M059J (cell line): ENCODE results near the gene DEGS2. TPM values are rescaled to one million over a fixed set of nuclear protein-coding genes. Genes with fewer than 3 reads are reported as not detected.
"Not testable (repeated sequence)": the region's sequence is repeated elsewhere in the genome, so short reads cannot be mapped to it uniquely, and the experiment has no call there.

ENCODE experiments used
- DNase-seq: peaks from one replicate; pipeline ENCODE4 v3.0.0-alpha.2; 2012; ENCODE audit warnings: low read depth
- total RNA-seq: library from RNA; depleted of rRNA; stranded (reverse); fragments of >200 nt; shearing (Covaris generic); gene quantifications from 2 replicates; pipeline ENCODE4 v1.2.3, GENCODE V29; 2014

The DEGS2 gene
- total RNA-seq, 1 experiment from 2014 or later: 0.10 TPM

DNA sequence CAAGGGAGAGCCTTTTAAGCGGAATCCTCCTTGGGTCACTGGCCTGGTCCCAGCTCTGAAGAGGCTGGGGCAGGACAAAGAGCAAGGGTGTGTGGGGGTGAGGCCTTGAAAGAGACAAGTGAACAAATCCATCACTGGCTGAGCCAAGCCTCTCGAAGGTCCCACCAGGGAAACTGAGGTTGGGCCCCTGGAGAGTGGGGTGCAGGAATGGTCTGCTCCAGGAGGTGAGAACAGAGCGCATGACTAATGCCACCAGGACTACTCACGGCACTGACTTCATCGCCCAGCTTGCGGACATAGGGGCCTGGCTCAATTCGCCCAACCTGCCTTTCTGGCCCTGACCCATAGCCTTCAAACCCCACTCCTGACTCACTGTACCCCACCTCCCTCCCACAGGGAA lies 19.2 kb upstream of the DEGS2 start:
- DNase-seq: no peak

GRCh38 chr14:100176811-100177327 lies 17.4 kb upstream of the DEGS2 start:
- no peak for DNase-seq

DNA sequence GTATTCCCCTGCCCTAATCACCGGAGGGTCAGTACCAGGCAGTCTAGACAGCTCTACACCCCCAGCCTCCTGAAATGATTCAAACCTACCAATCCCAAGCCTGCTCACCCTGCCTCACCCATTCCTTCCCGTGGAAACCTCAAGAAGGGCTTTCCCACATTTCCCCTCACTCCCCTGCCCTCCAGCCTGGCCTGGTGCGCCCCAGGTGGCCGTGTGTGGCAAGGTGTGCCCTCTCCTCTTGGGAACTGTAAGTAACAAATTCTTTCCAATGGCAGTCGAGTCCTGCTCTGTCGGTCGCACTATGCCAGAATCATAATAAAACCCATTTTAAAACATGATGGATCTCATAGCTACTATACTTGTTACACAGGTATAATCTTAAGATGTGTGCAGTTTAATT lies 13.9 kb upstream of the DEGS2 start:
- DNase-seq: no peak

DNA sequence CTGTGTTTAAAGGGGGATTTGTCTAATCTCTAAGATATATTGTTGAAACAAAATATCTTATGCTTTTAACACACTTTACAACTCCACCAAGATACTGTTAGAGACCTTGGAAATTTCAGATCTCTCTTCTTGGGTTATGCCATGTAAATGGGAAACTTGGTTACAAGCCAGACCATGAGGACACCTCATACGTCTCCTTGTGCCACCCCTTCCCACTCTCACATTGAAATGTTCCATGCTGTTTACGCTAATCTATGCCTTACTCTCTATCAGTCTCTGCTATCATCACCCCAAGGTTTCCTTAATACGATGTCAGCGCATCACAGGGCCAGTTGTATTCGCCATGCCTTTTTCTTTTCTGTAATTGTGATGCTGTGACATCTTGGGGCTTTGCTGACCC lies 13.4 kb upstream of the DEGS2 start:
- no peak for DNase-seq

DNA sequence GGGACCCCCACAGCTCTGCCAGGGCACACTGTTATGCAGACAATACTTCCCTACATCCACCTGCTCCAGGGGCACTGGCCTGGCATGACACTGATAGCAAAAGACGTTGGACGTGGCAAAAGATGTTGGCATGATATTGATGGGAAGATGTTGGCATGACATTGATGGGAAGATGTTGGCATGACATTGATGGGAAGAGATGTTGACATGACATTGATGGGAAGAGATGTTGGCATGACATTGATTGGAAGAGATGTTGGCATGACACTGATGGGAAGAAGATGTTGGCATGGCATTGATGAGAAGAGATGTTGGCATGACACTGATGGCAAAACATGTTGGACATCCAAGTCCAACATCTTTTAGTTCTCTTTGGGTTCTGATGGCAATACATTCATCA lies 11.4 kb upstream of the DEGS2 start:
- no peak for DNase-seq

- DNase-seq: no peak
These were observed 9.1 kb upstream of the DEGS2 start for GRCh38 chr14:100168506-100168905.

DNA sequence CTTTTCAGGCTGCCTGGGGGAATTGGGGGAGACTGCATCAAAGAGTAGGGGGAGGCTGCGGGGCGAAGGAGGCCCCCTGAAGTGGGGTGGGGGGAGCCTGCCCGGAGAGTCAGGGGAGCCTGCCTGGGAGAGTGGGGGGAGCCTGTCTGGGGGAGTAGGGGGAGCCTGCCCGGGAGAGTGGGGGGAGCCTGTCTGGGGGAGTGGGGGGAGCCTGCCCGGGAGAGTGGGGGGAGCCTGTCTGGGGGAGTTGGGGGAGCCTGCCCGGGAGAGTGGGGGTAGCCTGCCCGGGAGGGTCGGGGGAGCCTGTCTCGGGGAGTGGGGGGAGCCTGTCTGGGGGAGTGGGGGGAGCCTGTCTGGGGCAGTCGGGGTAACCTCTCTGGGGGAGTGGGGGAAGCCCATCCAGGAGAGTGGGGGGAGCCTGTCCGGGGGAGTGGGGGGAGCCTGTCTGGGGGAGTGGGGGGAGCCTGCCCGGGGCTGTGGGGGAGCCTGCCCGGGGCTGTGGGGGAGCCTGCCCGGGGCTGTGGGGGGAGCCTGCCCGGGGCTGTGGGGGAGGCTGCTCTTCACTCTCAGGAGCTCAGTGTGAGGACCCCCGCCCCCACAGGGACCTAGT lies 6.5 kb upstream of the DEGS2 start:
- no peak for DNase-seq

DNA sequence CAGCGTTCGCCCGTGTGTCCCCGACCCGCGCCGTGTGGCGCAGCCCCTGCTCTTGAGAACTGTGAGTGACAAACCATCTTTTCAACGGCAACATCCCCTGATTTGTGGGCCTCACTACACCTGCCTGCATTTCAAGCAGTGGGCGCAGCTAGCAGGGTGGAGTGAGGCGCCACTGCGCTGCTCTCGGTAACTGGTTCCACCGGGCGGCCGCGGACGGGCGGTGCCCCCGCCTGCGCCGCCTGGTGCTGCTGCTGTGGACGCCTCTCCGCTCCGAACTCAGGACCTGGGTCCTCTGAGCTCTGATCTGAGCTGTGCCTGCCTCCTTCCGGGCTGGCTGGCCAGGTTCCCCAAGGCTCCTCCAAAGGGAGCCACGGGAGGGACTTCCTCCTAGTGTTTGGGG lies 5.9 kb upstream of the DEGS2 start:
- DNase-seq: no peak

- DNase-seq: no peak
These were observed 1.1 kb upstream of the DEGS2 start for GRCh38 chr14:100160534-100160916.

GRCh38 chr14:100159865-100160533 lies 554 bp upstream of the DEGS2 start:
- no peak for DNase-seq

GRCh38 chr14:100158566-100159093 lies 815 bp downstream of the DEGS2 start:
- DNase-seq: no peak

GRCh38 chr14:100157548-100158232 lies 1.8 kb downstream of the DEGS2 start:
- DNase-seq: not testable (repeated sequence)

DNA sequence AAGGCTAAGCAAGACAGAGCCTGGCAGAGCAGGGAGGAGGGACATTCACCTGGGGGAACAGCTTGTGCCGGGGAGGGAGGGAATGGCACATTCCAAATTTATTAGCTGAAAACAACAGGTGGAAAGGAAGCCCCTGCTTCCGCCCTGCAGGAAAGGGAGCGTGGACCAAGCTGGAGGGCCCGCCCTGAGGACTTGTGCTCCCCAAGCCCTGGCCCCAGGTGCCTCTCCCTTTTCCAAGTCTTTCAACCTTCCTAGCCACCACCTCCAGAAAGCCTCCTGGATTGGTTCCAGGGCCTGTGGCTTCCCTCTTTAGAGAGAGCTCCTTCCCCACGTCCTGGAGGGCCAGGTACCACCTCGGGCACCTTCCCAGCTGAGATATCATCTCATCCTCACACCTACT lies 2.7 kb downstream of the DEGS2 start:
- no peak for DNase-seq

- DNase-seq: no peak
These were observed 3.5 kb downstream of the DEGS2 start for GRCh38 chr14:100155756-100156616.

GRCh38 chr14:100155049-100155621 lies 4.3 kb downstream of the DEGS2 start:
- DNase-seq: no peak

- DNase-seq: no peak
These were observed 5.9 kb downstream of the DEGS2 start for GRCh38 chr14:100153560-100153959.

DNA sequence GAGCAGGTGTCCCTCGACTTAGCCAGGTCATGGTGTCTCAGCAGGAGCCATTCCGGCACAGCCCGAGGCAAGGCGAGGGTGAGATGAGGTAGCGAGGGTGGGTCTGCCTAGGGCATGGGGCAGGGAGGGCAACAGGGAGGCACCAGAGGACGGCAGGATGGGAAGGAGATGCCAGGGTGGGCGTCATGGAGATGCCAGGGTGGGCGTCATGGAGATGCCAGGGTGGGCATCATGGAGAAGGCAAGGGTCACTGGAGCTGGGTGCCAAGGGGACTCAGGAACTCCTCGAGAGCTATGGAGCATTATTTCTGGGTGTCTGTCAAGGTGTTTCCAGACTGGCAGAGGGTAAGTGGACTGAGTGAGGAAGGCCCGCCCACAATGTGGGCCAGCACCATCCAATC lies 7.4 kb downstream of the DEGS2 start:
- no peak for DNase-seq

DNA sequence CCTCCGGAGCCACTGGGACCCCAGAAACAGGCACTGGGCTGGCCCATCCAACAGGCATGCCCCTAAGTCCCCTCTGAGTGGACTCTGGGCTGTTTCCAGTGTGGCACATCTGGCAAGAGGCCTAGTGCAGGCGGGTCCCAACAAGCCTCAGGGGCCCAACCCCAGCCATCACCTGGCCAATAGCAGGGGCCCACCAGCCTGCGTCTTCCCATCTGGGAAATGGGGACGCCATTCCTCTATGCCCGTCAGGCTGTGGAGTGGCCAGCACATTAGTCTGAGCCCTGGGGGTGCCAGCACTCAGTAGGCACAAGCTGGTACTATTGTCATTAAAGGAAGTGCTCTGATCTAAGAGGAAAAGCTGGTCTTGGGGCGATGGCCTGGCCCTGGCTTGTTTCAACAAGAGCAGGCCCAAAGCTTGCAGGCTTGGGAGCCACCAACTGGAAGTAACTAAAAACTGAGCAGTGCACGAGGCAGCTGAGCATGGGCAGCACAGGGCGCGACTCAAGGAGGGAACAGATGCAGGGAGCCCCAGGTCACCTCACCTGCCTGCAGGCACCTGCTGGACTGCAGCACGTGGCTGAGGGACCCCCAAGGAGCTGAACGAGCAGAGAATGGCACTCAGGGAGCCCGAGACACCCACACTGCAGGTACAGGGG lies 8.4 kb downstream of the DEGS2 start:
- DNase-seq: no peak

GRCh38 chr14:100149851-100150611 lies 9.4 kb downstream of the DEGS2 start:
- no peak for DNase-seq
